NCI-H146 treated with DMSO at 0.1 percent for 48 hours (cell line): Measurements from ENCODE around the gene ART3.

ENCODE experiments used
- DNase-seq: peaks from one replicate; lab custom pipeline; 2025; ENCODE audit not compliant: unreplicated experiment; lab: John Stamatoyannopoulos, UW

ART3 gene

GRCh38 chr4:76144546-76144945 is 70.0 kb downstream of the ART3 start:
- no peak for DNase-seq

DNA sequence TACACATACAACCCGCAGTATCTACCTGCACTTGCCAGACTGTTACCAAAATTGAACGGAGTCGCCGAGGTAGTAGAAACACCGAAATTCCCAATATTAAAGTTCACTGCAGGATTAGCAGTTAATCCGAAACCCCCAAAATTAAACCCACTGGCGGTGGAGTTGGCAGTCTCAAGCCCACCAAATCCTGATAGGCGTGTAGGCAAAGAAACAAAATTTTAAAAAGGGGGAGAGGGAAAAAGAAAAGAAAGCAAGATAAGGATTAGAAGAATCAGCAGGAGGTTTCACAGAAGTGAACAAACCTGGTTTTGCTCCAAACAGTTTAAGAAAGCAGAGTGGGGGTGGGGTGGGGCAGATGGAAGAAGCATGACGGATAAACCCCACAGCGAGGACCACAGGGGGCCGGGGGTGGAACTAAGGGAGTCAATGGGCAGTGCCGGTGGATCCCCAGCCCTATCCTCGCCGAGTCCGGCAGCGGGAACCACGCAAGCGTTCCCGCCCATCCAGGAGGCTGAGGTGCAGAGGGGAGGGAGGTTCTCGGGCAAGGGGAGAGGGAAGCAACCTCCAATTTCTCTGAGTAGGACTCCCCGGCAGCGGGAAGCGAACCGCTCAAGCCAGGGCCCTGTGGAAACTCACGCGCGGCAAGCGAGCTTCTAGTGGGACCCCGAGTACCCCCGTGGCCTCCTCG is 73.1 kb downstream of the ART3 start:
- peak; percentile 76 for DNase-seq

- DNase-seq = peak; percentile 87
These were observed 73.8 kb downstream of the ART3 start, which contains the start of gene NUP54 for GRCh38 chr4:76148142-76148865. Gene NUP54 (minus strand): TSS chr4:76148397. CDS start chr4:76148374, 23 bp downstream.

- no peak for DNase-seq
These were observed 78.8 kb downstream of the ART3 start for GRCh38 chr4:76153356-76153755.

DNA sequence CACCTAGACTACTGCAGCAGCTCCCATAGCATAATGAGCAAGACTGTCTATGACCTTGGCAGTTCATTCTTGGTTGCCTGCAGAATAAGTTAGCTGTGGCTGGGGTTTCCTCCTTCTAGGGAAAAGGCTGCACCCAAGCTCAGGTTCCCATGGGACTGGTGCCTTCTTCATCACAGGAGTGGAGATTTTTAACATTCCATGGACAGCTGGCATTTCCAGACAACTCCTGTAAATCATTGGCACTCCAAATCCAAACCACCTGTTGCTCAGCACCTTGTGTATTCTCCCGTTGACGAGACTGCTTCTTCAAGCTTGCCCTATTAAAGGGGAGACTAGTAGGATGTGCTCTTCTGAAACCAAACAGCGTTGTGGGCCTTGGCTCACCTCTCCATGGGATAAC is 81.5 kb downstream of the ART3 start:
- no peak for DNase-seq

GRCh38 chr4:76156635-76157034 is 82.1 kb downstream of the ART3 start:
- no peak for DNase-seq

GRCh38 chr4:76160355-76160754 is 85.8 kb downstream of the ART3 start:
- DNase-seq = no peak
